A673 (cell line): ENCODE measurements around the gene PRKCH. TPM values are rescaled to one million over a fixed set of nuclear protein-coding genes. Genes with fewer than 3 reads are reported as not detected.

Source experiments
- BruUV-seq: library from RNA; stranded (reverse); fragments of 400-500 nt; replicated peaks from 2 replicates; lab custom pipeline; 2021; lab: Mats Ljungman, UMichigan
- CTCF ChIA-PET: fragments of 300-600 bp; sonication (Branson Sonifier 250); formaldehyde crosslinking; loops from one replicate; lab custom pipeline; 2022; ENCODE audit warnings: antibody characterized with exemption; lab: Charles Lee
- POLR2A ChIA-PET: fragments of 300-600 bp; sonication (Branson Sonifier 250); formaldehyde crosslinking; loops from one replicate; lab custom pipeline; 2022; ENCODE audit warnings: antibody characterized with exemption; ENCODE audit not compliant: low non-redundant PET; lab: Charles Lee
- DNase-seq: peaks from one replicate; pipeline ENCODE4 v3.0.0-alpha.2; 2015; ENCODE audit warnings: low spot score
- H3K27ac ChIP-seq: fragments of 200-600 bp; sonication (generic); 2 replicates; pipeline ENCODE4 v1.5.1; 2016; ENCODE audit warnings: mixed run types, low read depth, mild to moderate bottlenecking, mixed read lengths, antibody characterized with exemption, low read length; ENCODE audit not compliant: poor library complexity, severe bottlenecking
- H3K27me3 ChIP-seq: fragments of 200-600 bp; sonication (generic); replicated peaks from 2 replicates; pipeline ENCODE4 v1.6.1; 2017; ENCODE audit warnings: mixed run types, low read depth, mild to moderate bottlenecking, mixed read lengths, antibody characterized with exemption, low read length; ENCODE audit not compliant: insufficient read depth, poor library complexity
- H3K36me3 ChIP-seq: fragments of 200-600 bp; sonication (generic); 2 replicates; pipeline ENCODE4 v1.6.1; 2016; ENCODE audit warnings: mixed run types, mild to moderate bottlenecking, mixed read lengths, antibody characterized with exemption, low read length; ENCODE audit not compliant: insufficient read depth, poor library complexity, severe bottlenecking
- H3K4me1 ChIP-seq: fragments of 200-600 bp; sonication (generic); 2 replicates; pipeline ENCODE4 v1.6.1; 2017; ENCODE audit warnings: mixed run types, mild to moderate bottlenecking, mixed read lengths, antibody characterized with exemption, low read length; ENCODE audit not compliant: insufficient read depth, poor library complexity, severe bottlenecking
- H3K4me3 ChIP-seq: fragments of 200-600 bp; sonication (generic); 2 replicates; pipeline ENCODE4 v1.5.1; 2016; ENCODE audit warnings: low read depth, mixed run types, mild to moderate bottlenecking, mixed read lengths, low read length; ENCODE audit not compliant: poor library complexity, severe bottlenecking
- H3K9me3 ChIP-seq: fragments of 200-600 bp; sonication (generic); 2 replicates; pipeline ENCODE4 v1.6.1; 2016; ENCODE audit warnings: mixed run types, low read depth, mild to moderate bottlenecking, mixed read lengths, antibody characterized with exemption, low read length; ENCODE audit not compliant: poor library complexity, severe bottlenecking
- CTCF ChIP-seq: fragments of 300-800, 200-600 bp; sonication (generic); conservative IDR thresholded peaks from 2 replicates; pipeline ENCODE4 v1.5.1; 2017; ENCODE audit warnings: low read depth, mild to moderate bottlenecking, antibody characterized with exemption, low read length, moderate library complexity, mixed read lengths
- EZH2 ChIP-seq: fragments of 200-600 bp; sonication (generic); IDR thresholded peaks from 2 replicates; pipeline ENCODE4 v1.6.1; 2017; ENCODE audit warnings: borderline replicate concordance, low read depth, mild to moderate bottlenecking, mixed read lengths, antibody characterized with exemption, low read length; ENCODE audit not compliant: poor library complexity, severe bottlenecking
- intact Hi-C: fragments of 100-400 bp; cut with micrococcal nuclease; formaldehyde crosslinking; loops from one replicate; pipeline ENCODE4 v1.10.0; 2022; ENCODE audit not compliant: unreplicated experiment
- total RNA-seq: library from RNA; stranded (reverse); gene quantifications from 2 replicates; pipeline ENCODE4 v1.2.3, GENCODE V29; 2021

Gene PRKCH
- total RNA-seq, 1 experiment from 2014 or later, result 1.8 TPM

- ChIA-PET CTCF (no interaction called here), POLR2A (no interaction called here)
- H3K27me3 ChIP-seq, result no peaks in the 10 kb centered on the region
- intact Hi-C loops, result no loop called here
- H3K4me1 ChIP-seq, result peaks cover 6% of the 10 kb centered on the region
- DNase-seq, result no peak
- no TSS peak for BruUV-seq
- no peaks in the 10 kb centered on the region for H3K9me3 ChIP-seq
- no peak overlapping the region for H3K4me3 ChIP-seq
- no peaks in the 10 kb centered on the region for H3K36me3 ChIP-seq
- no peak overlapping the region for H3K27ac ChIP-seq
- TF ChIP-seq EZH2, result no peak
- no peak for TF ChIP-seq CTCF
Measured at GRCh38 chr14:61332658-61333029, 11.3 kb downstream of the PRKCH start.

GRCh38 chr14:61333087-61333486 is 11.7 kb downstream of the PRKCH start:
- H3K27me3 ChIP-seq, result no peaks in the 10 kb centered on the region
- no peaks in the 10 kb centered on the region for H3K36me3 ChIP-seq
- no peak for DNase-seq
- TF ChIP-seq EZH2 (no peak), CTCF (no peak)
- intact Hi-C loops, result no loop called here
- ChIA-PET POLR2A (interaction anchor here (0.7 kb wide), 1 partner anchor 95 kb away, joined by 3 read pairs; no protein-coding TSS in a partner anchor), CTCF (no interaction called here)
- BruUV-seq, result no TSS peak
- H3K9me3 ChIP-seq, result no peaks in the 10 kb centered on the region
- no peak overlapping the region for H3K4me3 ChIP-seq
- no peak overlapping the region for H3K27ac ChIP-seq
- peaks cover 6% of the 10 kb centered on the region for H3K4me1 ChIP-seq

- Histone ChIP-seq H3K36me3 (no peaks in the 10 kb centered on the region), H3K4me1 (peaks cover 6% of the 10 kb centered on the region), H3K27ac (no peak overlapping the region), H3K9me3 (no peaks in the 10 kb centered on the region), H3K27me3 (no peaks in the 10 kb centered on the region), H3K4me3 (no peak overlapping the region)
- intact Hi-C loops, result no loop called here
- ChIA-PET POLR2A (no interaction called here), CTCF (no interaction called here)
- BruUV-seq, result no TSS peak
- TF ChIP-seq EZH2 (no peak), CTCF (no peak)
- no peak for DNase-seq
Measured at GRCh38 chr14:61334197-61334701, 12.9 kb downstream of the PRKCH start.
